ENCODE results near the gene RAB9A. TPM values are rescaled to one million over a fixed set of nuclear protein-coding genes. Genes with fewer than 3 reads are reported as not detected.
"Not testable (repeated sequence)": the region's sequence is repeated elsewhere in the genome, so short reads cannot be mapped to it uniquely, and the experiment has no call there.

The RAB9A gene, protein sequence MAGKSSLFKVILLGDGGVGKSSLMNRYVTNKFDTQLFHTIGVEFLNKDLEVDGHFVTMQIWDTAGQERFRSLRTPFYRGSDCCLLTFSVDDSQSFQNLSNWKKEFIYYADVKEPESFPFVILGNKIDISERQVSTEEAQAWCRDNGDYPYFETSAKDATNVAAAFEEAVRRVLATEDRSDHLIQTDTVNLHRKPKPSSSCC
- 10 to 100 TPM in 11 of 12 donors, not detected in 1; 14.0 to 35.2 (median 21.0) TPM for polyA plus RNA-seq (ENCODE audit: insufficient read length in 12 of 12)
- long read RNA-seq, donor 1, transcript RAB9A-202 (3 exons, 2,039 nt) = minor isoform, 9 of 51 reads
- long read RNA-seq, donor 1, transcript RAB9A-203 (2 exons, 737 nt) = major isoform, 10 of 51 reads
- long read RNA-seq, donor 1, partial matches to known transcripts = 32 of 51 reads
- long read RNA-seq, donor 1, other reads (novel, unspliced or antisense) = 0 of 51 reads
- long read RNA-seq, donor 2, transcript RAB9A-202 (3 exons, 2,039 nt) = major isoform, 8 of 12 reads
- long read RNA-seq, donor 2, partial matches to known transcripts = 0 of 12 reads
- long read RNA-seq, donor 2, other reads (novel, unspliced or antisense) = 0 of 12 reads
- long read RNA-seq, donor 3, partial matches to known transcripts = 12 of 17 reads
- long read RNA-seq, donor 3, other reads (novel, unspliced or antisense) = 0 of 17 reads
- long read RNA-seq, donor 4, partial matches to known transcripts = 0 of 3 reads
- long read RNA-seq, donor 4, other reads (novel, unspliced or antisense) = 0 of 3 reads
- long read RNA-seq, donor 5, transcript RAB9A-202 (3 exons, 2,039 nt) = major isoform, 6 of 10 reads
- long read RNA-seq, donor 5, partial matches to known transcripts = 0 of 10 reads
- long read RNA-seq, donor 5, other reads (novel, unspliced or antisense) = 0 of 10 reads
- long read RNA-seq, donor 6, transcript RAB9A-202 (3 exons, 2,039 nt) = major isoform, 5 of 7 reads
- long read RNA-seq, donor 6, partial matches to known transcripts = 0 of 7 reads
- long read RNA-seq, donor 6, other reads (novel, unspliced or antisense) = 0 of 7 reads
- long read RNA-seq, donor 7, partial matches to known transcripts = 0 of 4 reads
- long read RNA-seq, donor 7, other reads (novel, unspliced or antisense) = 0 of 4 reads
- long read RNA-seq, donor 8, transcript RAB9A-202 (3 exons, 2,039 nt) = major isoform, 18 of 34 reads
- long read RNA-seq, donor 8, partial matches to known transcripts = 14 of 34 reads
- long read RNA-seq, donor 8, other reads (novel, unspliced or antisense) = 0 of 34 reads
- long read RNA-seq, donor 9, transcript RAB9A-203 (2 exons, 737 nt) = major isoform, 5 of 10 reads
- long read RNA-seq, donor 9, transcript RAB9A-202 (3 exons, 2,039 nt) = major isoform, 5 of 10 reads
- long read RNA-seq, donor 9, partial matches to known transcripts = 0 of 10 reads
- long read RNA-seq, donor 9, other reads (novel, unspliced or antisense) = 0 of 10 reads
- long read RNA-seq, donor 10, transcript RAB9A-203 (2 exons, 737 nt) = major isoform, 7 of 11 reads
- long read RNA-seq, donor 10, partial matches to known transcripts = 0 of 11 reads
- long read RNA-seq, donor 10, other reads (novel, unspliced or antisense) = 0 of 11 reads
- long read RNA-seq, donor 11, transcript RAB9A-202 (3 exons, 2,039 nt) = major isoform, 8 of 21 reads
- long read RNA-seq, donor 11, partial matches to known transcripts = 12 of 21 reads
- long read RNA-seq, donor 11, other reads (novel, unspliced or antisense) = 0 of 21 reads

DNA sequence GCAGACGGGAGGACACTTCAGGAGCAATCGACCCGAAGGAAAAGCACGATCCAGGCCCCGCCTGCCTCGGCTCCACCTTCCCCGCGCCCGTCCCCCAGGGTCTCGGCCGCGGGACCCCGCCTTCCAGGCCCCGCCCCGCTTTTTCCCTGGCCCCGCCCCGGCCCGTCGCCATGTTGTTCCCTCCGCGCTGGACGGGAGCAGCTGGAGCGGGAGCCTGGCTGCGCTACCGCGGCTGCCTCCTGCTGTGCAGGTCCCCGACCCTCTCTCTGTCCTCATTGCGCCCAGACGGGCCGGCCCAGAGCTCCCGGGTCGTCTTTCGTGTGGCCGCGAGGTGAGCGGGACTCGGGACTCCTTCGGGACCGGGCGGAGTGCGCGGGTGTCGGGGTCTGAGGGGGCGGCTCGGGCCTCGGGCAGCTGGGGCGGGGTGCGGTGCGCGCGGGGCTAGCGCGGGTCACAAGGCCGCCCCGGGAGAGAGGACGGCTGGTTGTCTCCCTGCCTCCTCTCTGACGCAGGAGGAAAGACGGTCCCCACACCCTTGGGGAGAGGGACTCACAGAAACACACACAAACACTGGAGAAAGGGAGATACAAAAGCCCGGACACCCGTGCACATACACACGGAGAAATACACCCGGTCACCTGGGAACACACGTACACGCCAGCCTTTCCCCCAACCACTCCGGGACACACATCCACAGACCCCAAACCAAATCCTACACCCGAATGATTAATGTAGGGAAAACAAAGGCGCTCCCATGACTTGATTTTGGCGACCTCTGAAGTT lies at the start of gene RAB9A:
Gene RAB9A, plus strand, starts transcription at position 171 of the 783 bp plus-strand sequence. CDS start 19,619 bp downstream, outside the sequence.
- peak; percentile 83 for DNase-seq

DNA sequence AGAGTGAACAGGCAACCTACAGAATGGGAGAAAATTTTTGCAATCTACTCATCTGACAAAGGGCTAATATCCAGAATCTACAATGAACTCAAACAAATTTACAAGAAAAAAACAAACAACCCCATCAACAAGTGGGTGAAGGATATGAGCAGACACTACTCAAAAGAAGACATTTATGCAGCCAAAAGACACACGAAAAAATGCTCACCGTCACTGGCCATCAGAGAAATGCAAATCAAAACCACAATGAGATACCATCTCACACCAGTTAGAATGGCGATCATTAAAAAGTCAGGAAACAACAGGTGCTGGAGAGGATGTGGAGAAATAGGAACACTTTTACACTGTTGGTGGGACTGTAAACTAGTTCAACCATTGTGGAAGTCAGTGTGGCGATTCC lies 47.2 kb upstream of the RAB9A start:
- not testable (repeated sequence) for DNase-seq

DNA sequence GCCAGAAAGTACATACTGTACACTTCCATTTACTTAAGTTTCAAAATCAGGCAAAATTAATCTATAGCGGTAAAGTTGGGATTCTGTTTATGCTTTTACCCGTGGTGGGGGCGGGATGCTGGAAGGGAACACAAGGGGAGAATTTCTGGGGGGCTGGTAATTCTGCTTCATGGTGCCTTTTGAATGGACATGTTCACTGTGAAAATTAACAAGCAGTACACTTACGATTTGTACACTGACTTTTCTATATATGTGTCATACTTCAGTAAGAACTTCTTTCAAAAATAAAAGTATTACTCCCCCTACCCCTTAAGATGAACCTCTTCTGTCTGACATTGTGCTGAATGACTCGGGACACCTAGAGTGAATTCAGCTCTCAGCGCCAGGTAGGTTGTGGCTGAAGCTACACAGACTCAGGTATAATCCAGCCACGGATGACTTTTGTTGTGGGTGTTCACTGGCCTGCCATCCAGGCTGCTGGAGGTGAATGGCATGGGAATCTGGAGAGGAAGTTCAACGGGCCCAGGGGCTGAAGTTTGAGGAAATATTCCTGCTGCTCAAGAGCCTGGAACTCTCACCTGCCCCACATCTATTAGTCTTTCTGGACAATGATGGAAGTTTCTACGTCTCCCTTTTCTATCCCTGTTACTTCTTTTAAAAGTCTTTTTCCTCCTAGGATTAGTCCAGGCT lies 43.3 kb upstream of the RAB9A start:
- no peak for DNase-seq

DNA sequence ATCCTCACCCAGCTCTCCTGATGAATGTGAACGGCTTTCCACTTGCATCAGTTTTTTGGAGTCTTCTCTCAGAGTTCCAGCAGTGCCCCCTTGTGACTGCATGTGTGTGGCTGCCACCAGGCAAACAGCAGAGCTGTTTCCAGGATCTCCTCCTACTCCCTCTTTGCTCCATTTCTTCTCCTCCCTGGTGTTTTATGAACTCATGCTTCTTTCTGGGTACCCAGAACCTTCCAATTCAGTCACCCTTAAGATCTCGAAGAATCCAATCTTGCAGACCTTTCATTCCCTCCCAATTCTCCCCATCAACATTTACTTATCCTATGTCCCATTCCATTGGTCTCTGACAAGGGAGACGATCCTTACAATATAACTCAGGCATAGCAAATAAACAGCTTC lies 42.8 kb upstream of the RAB9A start:
- DNase-seq = peak; percentile 70

DNA sequence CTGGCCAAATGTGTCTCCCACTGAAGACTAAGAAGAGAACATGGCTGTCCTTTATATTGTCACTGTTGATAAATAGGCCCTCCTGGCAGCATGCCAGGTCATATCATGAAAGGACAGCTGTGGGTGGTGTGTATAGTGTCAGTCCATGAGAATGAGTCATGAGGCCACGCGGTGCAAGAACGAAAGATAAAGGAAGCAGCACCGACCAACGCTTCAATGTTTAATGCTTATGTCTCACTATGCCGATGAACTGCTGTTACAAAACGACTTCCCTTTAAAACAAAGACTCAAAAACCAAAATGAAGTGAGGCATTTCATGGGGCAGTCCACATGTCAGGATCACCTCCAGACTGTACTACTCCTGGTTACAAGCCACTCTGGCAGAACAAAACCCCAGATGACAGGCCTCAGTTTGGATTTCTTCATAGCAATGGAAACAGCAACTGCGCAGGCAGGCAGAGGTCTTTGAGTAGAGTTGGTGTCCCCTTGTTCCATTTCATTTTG lies 41.2 kb upstream of the RAB9A start:
- no peak for DNase-seq

DNA sequence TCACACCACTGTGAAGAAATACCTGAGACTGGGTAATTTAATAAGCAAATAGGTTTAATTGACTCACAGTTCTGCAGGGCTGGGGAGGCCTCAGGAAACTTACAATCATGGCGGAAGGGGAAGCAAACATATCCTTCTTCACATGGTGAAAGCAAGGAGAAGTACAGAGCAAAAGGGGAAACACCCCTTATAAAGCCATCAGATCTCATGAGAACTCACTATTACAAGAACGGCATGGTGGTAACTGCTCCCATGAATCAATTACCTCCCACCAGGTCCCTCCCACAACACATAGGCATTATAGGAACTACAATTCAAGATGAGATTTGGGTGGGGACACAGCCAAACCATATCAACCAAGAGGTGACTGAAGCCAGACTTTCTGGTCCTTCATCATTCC lies 40.6 kb upstream of the RAB9A start:
- not testable (repeated sequence) for DNase-seq

DNA sequence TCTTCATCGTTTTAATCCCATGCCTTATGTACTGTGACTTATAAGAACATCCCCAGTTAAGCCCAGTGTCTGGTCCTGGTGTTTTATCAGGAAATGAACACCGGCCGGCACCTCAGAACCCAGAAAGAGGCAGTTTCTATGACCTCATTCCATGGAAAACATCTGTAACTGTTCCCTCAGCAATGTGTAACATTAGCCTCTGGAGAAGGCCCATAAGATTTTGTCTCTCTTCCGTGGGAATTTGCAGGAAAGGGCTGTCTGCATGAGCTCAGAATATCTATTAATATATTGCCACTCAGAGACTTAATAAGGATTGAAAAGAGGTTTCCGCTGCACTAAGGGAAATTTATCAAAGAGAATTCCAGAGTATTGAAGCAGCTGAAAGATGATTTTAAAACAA lies 39.1 kb upstream of the RAB9A start:
- peak; percentile 44 for DNase-seq

DNA sequence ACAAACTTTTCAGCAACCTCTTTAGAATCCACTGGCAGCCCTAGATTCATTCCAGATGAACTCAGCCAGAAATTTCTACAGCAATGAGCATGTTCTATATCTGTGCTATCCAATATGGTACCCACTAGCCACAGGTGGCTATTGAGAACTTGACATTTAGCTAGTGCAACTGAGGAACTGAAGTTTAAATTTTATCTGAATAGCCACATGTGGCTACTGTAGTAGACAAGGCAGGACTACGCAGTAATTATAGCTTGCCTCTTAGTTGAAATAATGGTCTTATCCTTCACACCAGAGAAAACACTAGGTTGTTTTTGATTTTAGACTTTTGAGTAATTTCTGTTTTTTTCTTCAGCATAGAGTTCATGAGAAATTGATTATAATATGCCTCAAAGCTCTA lies 38.6 kb upstream of the RAB9A start:
- no peak for DNase-seq

DNA sequence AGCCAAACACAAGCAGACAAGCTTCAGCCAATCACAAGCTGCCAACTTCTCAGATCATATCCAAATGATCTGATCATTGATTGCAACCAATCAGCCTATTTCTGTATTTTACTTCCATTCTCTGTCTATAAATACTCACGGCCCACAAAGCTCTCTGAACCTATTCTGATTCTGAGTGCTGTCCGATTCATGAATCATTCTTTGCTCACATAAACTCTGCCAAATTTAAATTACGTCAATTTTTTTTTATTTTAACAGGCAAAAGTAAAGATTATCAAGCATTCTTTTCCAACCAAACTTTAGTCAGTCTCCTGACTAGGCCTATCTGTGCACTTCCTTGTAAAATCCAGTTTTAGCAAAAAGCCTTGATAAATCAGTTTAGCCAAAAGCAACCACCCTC lies 37.8 kb upstream of the RAB9A start:
- DNase-seq = no peak

DNA sequence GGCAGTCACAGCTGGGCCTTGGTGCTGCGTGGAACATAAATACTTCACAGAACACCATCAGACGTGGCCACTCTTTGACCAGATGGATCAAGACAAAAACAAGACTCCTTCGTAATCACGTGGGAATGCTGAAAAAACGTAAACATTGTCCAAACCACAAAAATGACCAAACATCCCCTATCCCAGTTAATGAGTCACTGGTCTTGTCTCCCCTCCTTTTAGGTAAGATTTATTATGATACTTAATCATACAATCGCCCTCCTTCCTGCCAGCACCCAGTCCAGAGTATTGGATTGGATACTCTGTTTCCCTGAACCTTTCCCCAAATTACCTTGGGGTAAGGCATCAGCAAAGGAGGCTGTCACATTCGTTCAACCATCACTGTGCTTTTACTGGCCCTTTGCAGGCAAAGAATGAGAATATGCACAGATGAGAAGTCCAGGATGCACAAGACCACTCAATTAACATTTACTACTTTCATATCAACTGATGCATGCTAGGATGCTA lies 36.6 kb upstream of the RAB9A start:
- DNase-seq = no peak

DNA sequence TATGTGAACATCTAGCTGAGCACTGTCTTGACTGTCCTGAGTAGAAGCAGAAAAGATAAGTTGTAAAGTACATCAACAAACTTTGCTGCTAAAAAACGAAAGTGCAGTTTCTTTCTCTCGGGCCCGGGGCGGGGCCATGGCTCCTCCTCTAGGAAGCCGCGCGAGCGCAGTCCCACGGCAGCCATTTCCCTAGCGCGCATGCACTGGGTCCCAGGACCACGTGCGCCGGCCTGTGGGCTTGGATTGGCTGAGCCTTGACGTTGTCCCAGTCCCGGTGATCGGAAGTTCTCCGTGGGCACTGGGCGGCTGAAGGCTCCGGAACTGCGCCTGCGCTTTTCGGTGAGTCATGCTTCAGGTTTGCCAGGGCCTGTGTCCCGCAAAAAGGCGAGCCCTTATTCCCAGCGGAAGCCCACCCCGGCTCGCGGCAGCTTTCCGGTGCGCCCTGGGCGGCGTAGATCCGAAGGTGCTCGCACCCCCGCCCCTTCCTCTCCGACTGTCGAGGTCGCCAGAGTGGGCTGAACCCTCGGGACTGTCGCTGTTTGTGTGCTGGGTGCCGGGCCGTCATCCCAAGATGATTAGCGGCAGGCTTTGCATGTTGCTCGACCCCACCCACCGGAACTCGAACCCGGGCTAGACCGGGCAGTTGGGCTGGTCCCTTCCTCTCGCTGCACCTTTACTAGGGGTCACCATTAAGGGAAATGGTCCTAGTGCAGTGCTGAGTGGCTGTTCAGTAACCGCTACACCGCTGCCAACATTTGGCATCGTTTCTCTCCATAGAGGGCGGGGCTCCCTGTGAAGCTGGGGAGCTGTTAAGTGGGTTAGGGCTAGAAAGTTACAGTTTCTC lies 35.9 kb upstream of the RAB9A start, which contains the start of gene TCEANC:
Gene TCEANC, plus strand, starts transcription at position 292 of the 844 bp plus-strand sequence. CDS start 9,368 bp downstream, outside the sequence.
- DNase-seq = peak; percentile 96

DNA sequence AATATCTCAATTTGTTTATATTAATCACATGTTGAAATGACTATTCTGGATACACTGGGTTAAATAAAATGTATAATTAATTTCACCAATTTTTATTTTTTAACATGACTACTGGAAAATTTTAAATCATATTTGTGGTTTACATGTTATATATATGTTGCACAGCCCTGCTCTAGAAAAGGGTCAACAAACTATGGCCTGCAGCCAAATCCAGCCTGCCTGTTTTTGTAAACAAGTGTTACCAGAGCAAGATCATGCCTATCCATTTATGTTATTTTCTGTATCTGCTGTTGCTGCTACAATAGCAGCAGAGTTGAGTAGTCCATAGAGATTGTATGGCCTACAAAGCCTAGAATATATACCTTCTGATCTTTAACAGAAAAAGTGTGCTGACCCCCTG lies 34.8 kb upstream of the RAB9A start:
- DNase-seq = no peak

DNA sequence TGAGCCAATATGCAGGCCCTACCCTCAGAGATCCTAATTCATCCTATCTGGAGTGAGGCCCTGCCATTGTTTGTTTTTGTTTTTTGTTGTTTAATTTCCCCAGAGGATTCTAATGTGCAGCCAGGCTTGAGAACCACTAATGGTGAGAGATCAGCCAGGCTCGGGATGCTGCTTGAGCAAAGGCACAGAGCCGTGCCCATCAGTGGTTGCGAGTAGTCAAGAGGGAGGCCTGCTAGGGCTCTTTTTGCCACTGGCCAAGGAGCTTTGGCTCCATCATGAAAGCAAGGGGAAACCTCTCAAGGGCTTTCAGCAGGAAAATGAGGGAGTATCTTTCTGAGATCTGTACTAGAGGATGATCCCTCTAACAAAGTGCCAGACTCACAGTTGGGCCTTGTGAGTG lies 33.3 kb upstream of the RAB9A start:
- no peak for DNase-seq

DNA sequence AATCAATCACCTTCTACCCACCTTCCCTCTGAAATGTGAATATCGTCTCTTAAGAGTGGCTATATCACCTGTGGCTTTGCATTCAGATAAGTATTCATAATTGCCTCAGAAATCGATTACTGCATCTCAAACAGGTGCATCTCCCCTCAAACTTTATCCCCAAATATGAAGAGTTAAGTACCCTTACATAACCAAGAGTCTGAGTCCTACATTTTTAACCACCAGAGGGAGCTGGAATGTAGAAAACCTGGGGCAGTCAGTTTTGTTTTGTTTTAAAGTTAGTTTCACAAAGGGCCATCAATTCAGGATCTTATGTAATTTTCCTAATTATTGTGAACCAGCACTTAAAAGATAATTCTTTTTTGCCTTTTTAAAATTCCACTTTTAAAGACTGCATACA lies 30.3 kb upstream of the RAB9A start:
- peak; percentile 59 for DNase-seq

DNA sequence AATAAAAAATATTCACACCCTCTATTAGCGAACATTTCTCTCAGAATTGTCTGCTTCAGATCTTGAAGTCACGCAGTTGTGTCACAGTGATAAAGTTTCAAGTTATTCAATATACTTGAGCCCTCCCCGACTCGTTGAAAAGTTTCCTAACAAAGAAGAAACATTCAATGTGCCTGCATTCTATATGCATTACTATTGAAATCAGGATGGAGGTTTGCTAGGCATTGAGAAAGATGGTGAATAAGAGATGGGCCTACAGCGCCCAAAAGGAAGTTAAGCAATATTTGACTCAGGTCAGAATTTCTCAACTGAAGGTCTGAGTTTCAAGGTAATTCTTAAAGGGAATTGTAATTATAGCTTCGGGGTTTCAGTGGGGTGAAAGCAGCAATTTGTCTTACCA lies 29.9 kb upstream of the RAB9A start:
- DNase-seq = no peak

DNA sequence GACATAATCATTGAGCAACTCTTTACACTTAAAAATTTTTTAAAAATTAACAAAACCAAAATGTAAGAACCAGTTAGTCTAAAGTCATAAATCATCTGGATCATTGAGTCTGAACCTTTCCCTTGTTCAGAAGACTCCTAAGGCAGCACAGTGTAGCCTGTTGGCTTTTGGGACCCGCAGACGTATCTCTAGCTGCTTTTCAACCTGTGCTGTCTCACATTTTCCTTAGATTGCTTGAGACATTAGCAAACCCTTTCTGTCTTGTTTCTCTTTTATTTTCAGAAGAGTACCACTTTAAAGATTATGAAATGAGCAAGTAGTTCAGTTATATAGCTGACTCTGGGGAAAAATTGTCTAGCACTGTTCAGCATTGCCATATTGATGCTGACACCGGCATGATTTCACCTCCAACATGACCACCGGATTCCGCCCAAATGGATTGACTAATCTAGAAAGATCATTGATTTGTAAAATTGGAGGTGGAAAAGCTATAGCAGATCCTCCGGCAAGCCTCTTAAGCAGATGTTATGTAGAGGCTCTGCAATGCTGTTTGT lies 27.1 kb upstream of the RAB9A start:
- no peak for DNase-seq

DNA sequence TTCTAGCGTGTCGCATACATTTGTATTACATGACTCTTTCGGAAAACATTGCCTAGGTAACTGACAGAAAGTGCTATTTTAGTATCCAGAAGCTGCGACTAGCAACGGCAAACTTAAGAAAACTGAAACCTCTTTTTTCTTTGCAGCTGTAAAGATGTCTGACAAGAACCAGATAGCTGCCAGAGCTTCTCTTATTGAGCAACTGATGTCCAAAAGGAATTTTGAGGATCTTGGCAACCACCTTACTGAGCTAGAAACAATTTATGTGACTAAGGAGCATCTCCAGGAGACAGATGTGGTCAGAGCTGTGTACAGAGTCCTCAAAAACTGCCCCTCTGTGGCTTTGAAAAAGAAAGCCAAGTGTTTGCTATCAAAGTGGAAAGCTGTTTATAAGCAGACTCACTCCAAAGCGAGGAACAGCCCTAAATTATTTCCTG lies 26.6 kb upstream of the RAB9A start:
- DNase-seq = no peak

DNA sequence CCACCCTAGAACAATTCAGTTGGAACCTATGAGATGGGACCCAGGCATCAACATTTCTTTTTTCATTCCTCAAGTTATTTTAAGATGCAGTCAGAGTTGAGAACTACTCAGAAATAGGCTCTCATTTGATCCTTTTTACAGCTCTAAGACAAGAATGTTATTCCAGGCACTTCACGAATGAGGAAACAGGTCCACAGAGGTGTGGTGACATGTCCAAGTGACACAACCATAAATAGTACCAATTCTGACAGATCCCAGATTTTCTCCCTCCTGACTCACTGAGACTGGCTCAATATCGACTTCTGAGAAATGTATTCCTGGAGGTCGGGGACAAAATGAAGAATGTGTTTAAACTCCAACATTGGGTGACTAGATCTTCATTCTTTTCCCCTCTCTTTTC lies 24.9 kb upstream of the RAB9A start:
- DNase-seq = no peak

Data from muscle of arm (tissue), 14 donors.